Measurements from ENCODE around the gene MARCHF9.

MARCHF9 gene

GRCh38 chr12:57793920-57794319 lies 39.0 kb downstream of the MARCHF9 start:
- in situ Hi-C loops (cut with HindIII; ENCODE audit: low sequenced_read_pairs) = no loop called here

GRCh38 chr12:57795354-57795753 lies 40.5 kb downstream of the MARCHF9 start:
- in situ Hi-C loops (cut with HindIII; ENCODE audit: low sequenced_read_pairs) = no loop called here

GRCh38 chr12:57796996-57797395 lies 42.1 kb downstream of the MARCHF9 start:
- in situ Hi-C loops (cut with HindIII; ENCODE audit: low sequenced_read_pairs) = no loop called here

- in situ Hi-C loops (cut with HindIII; ENCODE audit: low sequenced_read_pairs) = no loop called here
These were observed 43.0 kb downstream of the MARCHF9 start for GRCh38 chr12:57797933-57798332.

- in situ Hi-C loops (cut with HindIII; ENCODE audit: low sequenced_read_pairs) = no loop called here
These were observed 46.1 kb downstream of the MARCHF9 start for GRCh38 chr12:57800965-57801364.

- in situ Hi-C loops (cut with HindIII; ENCODE audit: low sequenced_read_pairs) = no loop called here
These were observed 47.7 kb downstream of the MARCHF9 start for GRCh38 chr12:57802607-57803006.

- in situ Hi-C loops (cut with HindIII; ENCODE audit: low sequenced_read_pairs) = no loop called here
These were observed 48.5 kb downstream of the MARCHF9 start for GRCh38 chr12:57803319-57803893.

GRCh38 chr12:57806677-57807076 lies 51.8 kb downstream of the MARCHF9 start:
- in situ Hi-C loops (cut with HindIII; ENCODE audit: low sequenced_read_pairs) = no loop called here

- in situ Hi-C loops (cut with HindIII; ENCODE audit: low sequenced_read_pairs) = no loop called here
These were observed 52.4 kb downstream of the MARCHF9 start for GRCh38 chr12:57807285-57807684.

- in situ Hi-C loops (cut with HindIII; ENCODE audit: low sequenced_read_pairs) = no loop called here
These were observed 53.4 kb downstream of the MARCHF9 start for GRCh38 chr12:57808351-57808750.

- in situ Hi-C loops (cut with HindIII; ENCODE audit: low sequenced_read_pairs) = no loop called here
These were observed 54.5 kb downstream of the MARCHF9 start for GRCh38 chr12:57809425-57809824.
